ENCODE results near the gene DZIP1. TPM values are rescaled to one million over a fixed set of nuclear protein-coding genes. Genes with fewer than 3 reads are reported as not detected.

The DZIP1 gene
- total and polyA plus RNA-seq, 10 of the 15 experiments (the other 5 are each of a cell fraction or from before 2014, with no cell fraction given), result 0.01 to 1.9 (median 0.55) TPM

DNA sequence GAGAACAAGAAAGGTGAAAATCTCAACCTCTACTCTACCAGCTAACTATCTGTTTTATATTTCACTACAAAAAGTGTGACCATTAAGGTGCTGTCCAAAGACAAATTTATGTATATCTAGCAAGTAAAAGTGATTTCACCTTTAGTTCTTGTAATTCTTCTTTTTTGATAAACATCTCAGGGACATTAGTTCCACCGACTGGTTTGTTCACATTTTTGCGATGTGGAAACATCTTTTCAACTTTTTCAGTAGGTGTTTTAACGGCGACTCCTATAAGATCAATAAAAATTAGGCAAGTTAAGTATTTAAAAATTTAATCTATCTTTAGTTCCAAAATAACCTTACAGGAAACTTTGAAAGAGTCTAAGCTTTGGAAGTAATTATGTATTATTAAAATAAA lies 58.6 kb downstream of the DZIP1 start:
- no peak for FAIRE-seq
- no peaks in the 10 kb centered on the region for H3K36me3 ChIP-seq (ENCODE audit: control insufficient read depth in 2 of 2, insufficient read depth in 2 of 2, low read length in 1 of 2)
- SMC1A ChIA-PET (ENCODE audit: uncharacterized antibody, unreplicated experiment), result no interaction called here
- H3K79me2 ChIP-seq (ENCODE audit: control insufficient read depth, insufficient read depth, low read length), result no peaks in the 10 kb centered on the region
- H3K4me3 ChIP-seq, result no peak overlapping the region
- H3K9me3 ChIP-seq (replicated peaks; ENCODE audit: control insufficient read depth, insufficient read depth, low read length), result no peaks in the 10 kb centered on the region
- 68% methylated on average over 4 of the region's 4 CpGs for WGBS (ENCODE audit: insufficient coverage, insufficient replicate concordance, low lambda C conversion rate, missing lambda C conversion rate)
- DNase-seq (ENCODE audit: low read depth, low spot score), result no peak
- H4K20me1 ChIP-seq (ENCODE audit: control insufficient read depth, insufficient read depth), result no peaks in the 10 kb centered on the region
- H3K27ac ChIP-seq (ENCODE audit: control insufficient read depth, insufficient read depth), result no peak overlapping the region
- no peak for ATAC-seq
- no peak overlapping the region for H3K4me2 ChIP-seq (ENCODE audit: control insufficient read depth, insufficient read depth)
- TF ChIP-seq BCL11A (IDR thresholded peaks at IDR 0.05; ENCODE audit: low read depth, low read length) (no peak), LARP7 (IDR thresholded peaks at IDR 0.05) (no peak), EED (IDR thresholded peaks at IDR 0.05; ENCODE audit: low read depth) (no peak), SP1 (IDR thresholded peaks at IDR 0.05; ENCODE audit: low read depth, low read length) (no peak), RAD21 (IDR thresholded peaks at IDR 0.05; ENCODE audit: insufficient read depth, low read depth, low read length) (no peak), MEF2A (IDR thresholded peaks at IDR 0.05; ENCODE audit: insufficient read depth, low read depth, low read length) (no peak)
- H3K9ac ChIP-seq (ENCODE audit: control insufficient read depth, insufficient read depth, low read length), result no peak overlapping the region
- no peak overlapping the region for H2AFZ ChIP-seq (ENCODE audit: control insufficient read depth, low read depth, low read length)
- BruUV-seq (replicated peaks), result no TSS peak
- H3K27me3 ChIP-seq (replicated peaks in 1 of 2; ENCODE audit: control insufficient read depth in 2 of 2, insufficient read depth in 2 of 2, low read length in 1 of 2), result no peaks in the 10 kb centered on the region; a peak in 1 of 4 replicates
- no peaks in the 10 kb centered on the region for H3K4me1 ChIP-seq (ENCODE audit: control insufficient read depth, insufficient read depth, low read length)
- POLR2A ChIA-PET, result interaction anchor here (0.5 kb wide), 1 partner anchor 461 kb away, joined by 4 read pairs; no protein-coding TSS in a partner anchor
- in situ Hi-C loops (cut with MboI), result no loop called here
- intact Hi-C loops (cut with micrococcal nuclease; ENCODE audit: unreplicated experiment), result no loop called here
- CTCF ChIA-PET, result interaction anchor here (0.8 to 1.2 kb wide), 2 partner anchors 40 to 49 kb away, joined by 3 read pairs; no protein-coding TSS in a partner anchor
- RAD21 ChIA-PET (ENCODE audit: unreplicated experiment), result no interaction called here

GRCh38 chr13:95579303-95579702 lies 65.2 kb downstream of the DZIP1 start:
- Histone ChIP-seq H3K4me2 (ENCODE audit: control insufficient read depth, insufficient read depth) (peak overlapping the region; percentile 65), H3K27ac (ENCODE audit: control insufficient read depth, insufficient read depth) (no peak overlapping the region), H3K9ac (ENCODE audit: control insufficient read depth, insufficient read depth, low read length) (no peak overlapping the region), H3K4me3 (no peak overlapping the region), H3K79me2 (ENCODE audit: control insufficient read depth, insufficient read depth, low read length) (no peaks in the 10 kb centered on the region), H2AFZ (ENCODE audit: control insufficient read depth, low read depth, low read length) (no peak overlapping the region), H3K36me3 (ENCODE audit: control insufficient read depth in 2 of 2, insufficient read depth in 2 of 2, low read length in 1 of 2) (no peaks in the 10 kb centered on the region), H3K27me3 (replicated peaks in 1 of 2; ENCODE audit: control insufficient read depth in 2 of 2, insufficient read depth in 2 of 2, low read length in 1 of 2) (no peaks in the 10 kb centered on the region), H3K4me1 (ENCODE audit: control insufficient read depth, insufficient read depth, low read length) (peaks cover 7% of the 10 kb centered on the region), H4K20me1 (ENCODE audit: control insufficient read depth, insufficient read depth) (no peaks in the 10 kb centered on the region), H3K9me3 (replicated peaks; ENCODE audit: control insufficient read depth, insufficient read depth, low read length) (no peaks in the 10 kb centered on the region)
- POLR2A ChIA-PET, result no interaction called here
- in situ Hi-C loops (cut with MboI), result no loop called here
- intact Hi-C loops (cut with micrococcal nuclease; ENCODE audit: unreplicated experiment), result no loop called here
- no TSS peak for BruUV-seq (replicated peaks)
- FAIRE-seq (no peak), DNase-seq (ENCODE audit: low read depth, low spot score) (peak; percentile 36), ATAC-seq (peak; percentile 92)
- CTCF ChIA-PET, result no interaction called here
- RAD21 ChIA-PET (ENCODE audit: unreplicated experiment), result no interaction called here
- WGBS (ENCODE audit: insufficient coverage, insufficient replicate concordance, low lambda C conversion rate, missing lambda C conversion rate), result 0% methylated on average over 3 of the region's 3 CpGs
- SMC1A ChIA-PET (ENCODE audit: uncharacterized antibody, unreplicated experiment), result no interaction called here
- peak; percentile 91 for TF ChIP-seq DPF2 (IDR thresholded peaks at IDR 0.05)
- peak; percentile 94 for TF ChIP-seq ZBED1 (IDR thresholded peaks at IDR 0.05; ENCODE audit: borderline replicate concordance)
- peak; percentile 73 for TF ChIP-seq PML (IDR thresholded peaks at IDR 0.05; ENCODE audit: low read length)
- TF ChIP-seq NFIC (IDR thresholded peaks at IDR 0.05; ENCODE audit: low read depth, low read length), result peak; percentile 100
- TF ChIP-seq RAD21 (IDR thresholded peaks at IDR 0.05; ENCODE audit: insufficient read depth, low read depth, low read length), result no peak
- no peak for TF ChIP-seq SIN3A (IDR thresholded peaks at IDR 0.05; ENCODE audit: low read depth, low read length)
- TF ChIP-seq EZH2 (IDR thresholded peaks at IDR 0.05; ENCODE audit: borderline replicate concordance, control insufficient read depth, low read depth, low read length), result no peak
- TF ChIP-seq HDGF (IDR thresholded peaks at IDR 0.05), result no peak
- no peak for TF ChIP-seq MYB (IDR thresholded peaks at IDR 0.05; ENCODE audit: borderline replicate concordance, low read depth, low read length)
- peak; percentile 83; the same call in 1 of the 2 replicates for TF ChIP-seq CBX5 (IDR thresholded peaks at IDR 0.05; ENCODE audit: low read depth)
- TF ChIP-seq, protein P1, sequence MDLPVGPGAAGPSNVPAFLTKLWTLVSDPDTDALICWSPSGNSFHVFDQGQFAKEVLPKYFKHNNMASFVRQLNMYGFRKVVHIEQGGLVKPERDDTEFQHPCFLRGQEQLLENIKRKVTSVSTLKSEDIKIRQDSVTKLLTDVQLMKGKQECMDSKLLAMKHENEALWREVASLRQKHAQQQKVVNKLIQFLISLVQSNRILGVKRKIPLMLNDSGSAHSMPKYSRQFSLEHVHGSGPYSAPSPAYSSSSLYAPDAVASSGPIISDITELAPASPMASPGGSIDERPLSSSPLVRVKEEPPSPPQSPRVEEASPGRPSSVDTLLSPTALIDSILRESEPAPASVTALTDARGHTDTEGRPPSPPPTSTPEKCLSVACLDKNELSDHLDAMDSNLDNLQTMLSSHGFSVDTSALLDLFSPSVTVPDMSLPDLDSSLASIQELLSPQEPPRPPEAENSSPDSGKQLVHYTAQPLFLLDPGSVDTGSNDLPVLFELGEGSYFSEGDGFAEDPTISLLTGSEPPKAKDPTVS (IDR thresholded peaks at IDR 0.05; ENCODE audit: low read depth, low read length), result no peak
- no peak for TF ChIP-seq USF2 (IDR thresholded peaks at IDR 0.05; ENCODE audit: borderline replicate concordance, low read depth, low read length)
- peak; percentile 83 for TF ChIP-seq CREM (IDR thresholded peaks at IDR 0.05; ENCODE audit: low read depth)
